HG03342 (cell line): ENCODE data around the gene AAGAB.
"Not testable (repeated sequence)": the region's sequence is repeated elsewhere in the genome, so short reads cannot be mapped to it uniquely, and the experiment has no call there.

Source experiments
- ATAC-seq: cut with Tn5 transposase; IDR thresholded peaks from one replicate; pipeline ENCODE4 v1.9.1; 2021; ENCODE audit warnings: mild to moderate bottlenecking, moderate library complexity; ENCODE audit not compliant: unreplicated experiment

The AAGAB gene

GRCh38 chr15:67254238-67255175, at the start of gene AAGAB, which contains the start of gene IQCH:
Gene AAGAB (minus strand): TSS chr15:67254661. CDS start chr15:67254631, 30 bp downstream.
Gene IQCH (plus strand): TSS chr15:67254786. CDS start chr15:67254897, 111 bp downstream.
- peak; percentile 89 for ATAC-seq

GRCh38 chr15:67303490-67304363, 49.3 kb upstream of the AAGAB start:
- no peak for ATAC-seq

- ATAC-seq: no peak
Observed at GRCh38 chr15:67300266-67301025, 46.0 kb upstream of the AAGAB start.

- no peak for ATAC-seq
Observed at GRCh38 chr15:67296684-67297083, 42.2 kb upstream of the AAGAB start.

DNA sequence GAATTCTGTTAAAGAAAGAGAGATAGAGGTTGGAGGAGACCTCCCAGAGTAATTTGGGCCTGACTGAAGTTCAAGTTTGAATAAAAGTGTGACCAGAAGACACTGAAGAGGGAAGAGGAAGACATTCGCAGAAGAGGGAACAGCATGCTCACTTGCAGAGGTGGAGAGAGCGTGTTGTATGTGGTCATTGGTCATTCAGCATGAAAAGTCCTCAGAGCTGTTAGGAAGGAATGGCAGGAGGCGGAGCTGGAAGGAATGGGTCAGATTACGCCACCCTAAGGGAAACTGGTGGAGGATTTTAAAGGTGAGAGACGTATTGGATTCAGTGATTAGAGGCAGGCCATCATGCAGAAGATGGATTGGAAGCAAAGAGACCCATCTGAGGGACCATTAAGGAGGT, 41.7 kb upstream of the AAGAB start:
- ATAC-seq: no peak

DNA sequence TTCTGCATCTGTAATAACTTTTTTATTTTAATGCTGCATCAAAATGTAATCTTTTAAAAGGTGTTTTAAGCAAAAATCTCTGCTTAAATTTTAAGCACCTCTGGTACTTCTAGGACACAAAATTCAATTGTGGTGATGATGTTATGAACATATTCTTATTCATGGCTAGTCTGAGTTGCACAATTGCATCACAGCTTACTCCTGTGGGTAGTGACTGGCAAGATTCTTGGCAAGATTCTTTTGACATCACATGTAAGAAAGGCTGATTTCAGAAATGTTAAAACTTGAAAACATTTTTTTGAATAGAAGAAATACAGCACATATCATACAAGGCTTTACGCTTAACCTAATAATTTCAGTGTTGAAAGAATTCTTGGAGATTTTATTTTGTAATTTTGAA, 35.9 kb upstream of the AAGAB start:
- ATAC-seq: no peak

GRCh38 chr15:67286400-67286799, 31.9 kb upstream of the AAGAB start:
- ATAC-seq: not testable (repeated sequence)

DNA sequence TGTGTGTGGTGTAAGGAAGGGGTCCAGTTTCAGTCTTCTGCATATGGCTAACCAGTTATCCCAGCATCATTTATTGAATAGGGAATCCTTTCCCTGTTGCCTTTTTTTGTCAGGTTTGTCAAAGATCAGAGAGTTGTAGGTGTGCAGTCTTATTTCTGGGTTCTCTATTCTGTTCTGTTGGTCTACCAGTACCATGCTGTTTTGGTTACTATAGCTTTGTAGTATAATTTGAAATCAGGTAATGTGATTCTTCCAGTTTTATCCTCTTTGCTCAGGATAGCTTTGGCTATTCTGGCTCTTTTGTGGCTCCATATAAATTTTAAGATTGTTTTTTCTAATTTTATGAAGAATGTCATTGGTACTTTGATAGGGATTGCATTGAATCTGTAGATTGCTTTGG, 31.2 kb upstream of the AAGAB start:
- ATAC-seq: not testable (repeated sequence)

DNA sequence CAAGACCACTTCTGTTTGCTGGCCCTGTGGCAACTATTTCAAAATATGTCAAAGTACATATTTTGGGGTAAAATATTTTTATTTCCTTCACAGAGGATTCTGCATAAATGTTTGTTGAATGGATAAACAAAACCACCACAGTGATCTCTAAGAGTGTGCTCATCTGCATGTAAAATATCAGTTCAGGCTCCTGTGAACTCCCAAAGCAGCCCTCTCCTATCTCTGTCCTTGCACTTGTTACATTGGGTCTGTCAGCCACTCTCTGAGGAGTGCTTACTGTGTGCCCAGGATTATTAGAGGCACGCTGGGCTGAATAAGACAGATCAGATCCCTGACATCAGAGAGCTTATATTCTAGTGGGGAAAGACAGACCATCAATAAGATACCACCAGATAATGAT, 27.3 kb upstream of the AAGAB start:
- ATAC-seq: no peak

- ATAC-seq: no peak
Observed at GRCh38 chr15:67280217-67280616, 25.8 kb upstream of the AAGAB start.

GRCh38 chr15:67276666-67277065, 22.2 kb upstream of the AAGAB start:
- no peak for ATAC-seq

- no peak for ATAC-seq
Observed at GRCh38 chr15:67274236-67274635, 19.8 kb upstream of the AAGAB start.

DNA sequence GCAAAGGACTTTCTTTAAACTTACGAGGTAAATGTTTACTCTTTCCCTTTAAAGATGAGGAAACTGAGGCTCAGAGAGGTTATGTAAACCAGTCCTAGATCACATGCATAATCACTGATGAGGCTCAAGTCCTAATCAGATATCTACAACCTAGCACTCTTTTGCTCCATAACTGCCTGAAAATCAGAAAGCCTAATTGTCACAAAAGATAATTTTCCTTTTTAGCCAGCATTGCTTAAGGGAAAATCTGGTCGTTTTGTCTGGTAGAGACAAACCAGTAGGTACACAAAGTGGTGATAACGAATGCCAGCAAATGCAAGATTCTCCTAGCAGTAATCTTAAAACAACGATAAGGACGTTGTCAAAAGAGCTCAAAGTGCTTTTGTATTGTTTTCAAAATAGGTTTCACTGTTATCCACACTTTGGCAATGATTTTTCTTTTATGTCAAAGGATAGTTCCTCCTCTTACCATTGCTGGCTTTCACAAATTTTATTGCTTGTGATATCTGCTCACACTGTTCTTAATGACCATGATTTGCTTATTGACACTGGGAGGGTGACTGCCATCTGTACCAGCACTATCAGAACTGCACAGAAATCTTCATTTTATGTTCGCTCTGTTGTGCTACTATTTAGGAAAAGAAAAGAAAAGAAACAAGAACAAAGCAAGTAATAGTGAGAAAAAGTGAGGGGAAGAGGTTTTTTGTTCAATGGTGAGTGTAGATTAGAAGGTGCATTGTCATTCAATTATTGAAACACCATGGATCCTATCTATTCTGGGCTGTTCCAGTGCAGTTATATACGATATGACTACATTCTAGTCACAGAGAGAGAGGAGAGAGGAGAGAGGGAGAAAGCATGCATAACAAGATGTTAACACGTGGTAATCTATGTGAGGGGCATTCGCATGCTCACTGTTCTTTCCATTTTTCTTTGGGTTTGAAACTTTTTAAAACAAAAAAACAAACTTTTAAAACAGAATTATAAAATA, 13.8 kb upstream of the AAGAB start:
- ATAC-seq: no peak

DNA sequence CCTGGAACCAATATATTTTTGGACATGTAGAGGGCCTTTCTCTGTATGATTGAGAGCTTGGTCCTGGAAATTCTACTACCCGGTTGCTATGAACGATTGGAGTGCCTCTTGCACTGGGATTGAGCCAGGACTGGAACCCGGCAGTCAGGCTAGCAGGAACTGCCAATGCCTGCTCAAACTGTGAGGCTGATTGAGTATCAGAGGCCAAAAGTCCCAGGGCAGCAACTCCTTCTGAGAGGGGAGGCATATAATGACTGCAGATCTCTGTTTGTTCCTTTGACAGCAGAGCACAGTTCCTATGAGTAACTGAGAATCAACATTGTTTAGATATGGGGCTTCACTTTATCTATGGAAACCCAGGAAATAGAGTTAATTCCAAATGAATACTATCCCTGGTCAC, 13.0 kb upstream of the AAGAB start:
- no peak for ATAC-seq

DNA sequence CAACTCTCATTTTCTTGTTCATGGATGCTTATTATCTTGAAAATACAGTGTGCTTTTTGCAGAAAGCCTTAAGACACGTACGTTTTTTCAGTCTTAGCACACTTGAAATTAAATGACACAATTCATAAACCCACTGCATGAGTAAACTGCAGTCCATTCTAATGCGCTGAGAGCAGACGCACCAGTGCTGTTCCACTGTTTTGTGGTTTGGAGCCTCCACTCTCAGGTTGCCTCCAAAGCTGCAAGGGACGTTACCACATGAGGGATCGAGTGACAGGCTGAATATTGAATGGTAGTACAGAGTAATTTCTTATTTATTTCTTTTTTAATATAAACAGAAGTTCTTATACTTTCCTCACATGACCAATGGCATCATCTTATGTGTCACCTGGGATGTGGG, 12.4 kb upstream of the AAGAB start:
- ATAC-seq: no peak

- ATAC-seq: no peak
Observed at GRCh38 chr15:67259806-67260205, 5.3 kb upstream of the AAGAB start.

DNA sequence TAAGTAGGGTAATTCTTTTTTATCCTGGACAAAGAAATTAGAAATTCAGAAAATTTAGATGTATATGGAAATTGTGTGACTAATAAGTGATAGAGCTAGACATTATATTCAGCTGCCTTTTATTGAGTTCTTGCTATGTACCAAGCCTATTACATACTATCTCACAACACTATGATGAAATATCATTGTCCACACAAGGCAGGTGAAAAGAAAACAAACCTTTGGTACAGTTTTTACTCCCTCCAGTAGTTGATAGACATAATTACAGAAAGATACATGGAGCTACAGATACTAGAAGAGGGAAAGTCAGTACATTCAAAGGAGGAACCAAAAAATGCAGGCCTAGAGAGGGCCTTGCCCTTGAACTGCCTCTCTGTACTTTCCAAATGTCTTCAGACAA, 4.9 kb upstream of the AAGAB start:
- no peak for ATAC-seq

- not testable (repeated sequence) for ATAC-seq
Observed at GRCh38 chr15:67258412-67258811, 4.0 kb upstream of the AAGAB start.

- ATAC-seq: no peak
Observed at GRCh38 chr15:67256051-67256450, 1.6 kb upstream of the AAGAB start.
